NCI-H2227 (cell line): ENCODE results near the gene TUBB4A.
A peak's percentile ranks its signal among the peaks of the same experiment; 100 is the strongest.

ENCODE experiments used
- DNase-seq: peaks from one replicate; lab custom pipeline; 2025; ENCODE audit not compliant: unreplicated experiment; lab: John Stamatoyannopoulos, UW

Gene TUBB4A

DNA sequence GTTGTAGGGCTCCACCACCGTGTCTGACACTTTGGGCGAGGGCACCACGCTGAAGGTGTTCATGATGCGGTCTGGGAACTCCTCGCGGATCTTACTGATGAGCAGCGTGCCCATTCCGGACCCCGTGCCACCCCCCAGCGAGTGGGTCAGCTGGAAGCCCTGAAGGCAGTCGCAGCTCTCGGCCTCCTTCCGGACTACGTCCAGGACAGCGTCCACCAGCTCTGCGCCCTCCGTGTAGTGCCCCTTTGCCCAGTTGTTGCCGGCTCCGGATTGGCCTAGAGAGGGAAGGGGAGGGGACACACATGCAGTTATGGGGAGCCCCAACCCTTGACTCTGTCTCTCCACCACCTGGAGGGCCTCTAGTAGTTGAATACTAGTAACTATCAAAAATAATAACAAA, 6.2 kb downstream of the TUBB4A start:
- DNase-seq: no peak

DNA sequence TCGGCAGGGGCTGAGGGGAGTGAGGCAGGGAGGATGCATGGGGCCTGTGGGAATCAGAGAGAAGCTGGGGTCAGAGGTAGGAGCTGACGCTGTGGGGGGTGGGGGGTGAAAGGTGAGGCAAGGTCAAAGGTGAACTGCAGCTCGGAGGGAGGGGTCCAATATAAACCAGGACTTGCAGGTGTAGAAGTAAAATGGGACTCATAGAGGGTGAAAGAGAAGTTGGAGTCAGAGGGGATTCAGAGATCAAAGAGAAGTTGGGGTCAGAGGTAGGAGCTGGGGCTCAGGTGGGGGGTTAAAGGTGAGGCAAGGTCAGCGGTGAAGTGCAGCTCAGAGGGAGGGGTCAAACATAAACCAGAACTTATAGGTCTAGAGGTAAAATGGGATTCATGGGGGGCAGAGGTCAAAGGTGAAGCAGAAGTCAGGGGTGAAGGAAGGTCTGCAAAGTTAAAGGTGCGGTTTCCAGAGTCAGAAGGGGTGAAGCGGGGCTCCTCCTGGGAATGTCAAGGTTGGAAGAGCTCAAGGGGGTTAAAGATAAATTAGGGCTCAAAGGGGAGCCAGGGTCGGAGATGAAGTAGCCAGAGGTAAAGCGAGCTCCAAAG, 7.6 kb downstream of the TUBB4A start:
- DNase-seq: no peak

GRCh38 chr19:6491802-6492592, 10.1 kb downstream of the TUBB4A start:
- DNase-seq: no peak

DNA sequence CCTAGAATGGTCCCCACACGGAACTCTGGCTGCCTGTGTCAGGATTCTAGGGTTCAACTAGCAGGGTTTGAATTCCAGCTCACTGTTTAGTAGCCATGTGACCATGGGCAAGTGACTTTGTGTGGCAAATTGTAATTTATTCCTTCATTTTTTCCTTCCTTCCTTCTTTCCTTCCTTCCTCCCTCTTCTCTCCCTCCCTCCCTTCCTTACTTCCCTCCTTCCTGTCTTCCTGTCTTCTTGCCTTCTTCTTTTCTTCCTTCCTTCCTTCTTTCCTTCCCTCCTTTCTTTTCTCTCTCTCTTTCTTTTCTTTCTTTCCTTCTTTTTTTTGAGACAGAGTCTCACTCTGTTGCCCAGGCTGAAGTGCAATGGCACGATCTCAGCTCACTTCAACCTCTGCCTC, 12.0 kb downstream of the TUBB4A start:
- DNase-seq: no peak

GRCh38 chr19:6489278-6490061, 12.6 kb downstream of the TUBB4A start:
- no peak for DNase-seq

DNA sequence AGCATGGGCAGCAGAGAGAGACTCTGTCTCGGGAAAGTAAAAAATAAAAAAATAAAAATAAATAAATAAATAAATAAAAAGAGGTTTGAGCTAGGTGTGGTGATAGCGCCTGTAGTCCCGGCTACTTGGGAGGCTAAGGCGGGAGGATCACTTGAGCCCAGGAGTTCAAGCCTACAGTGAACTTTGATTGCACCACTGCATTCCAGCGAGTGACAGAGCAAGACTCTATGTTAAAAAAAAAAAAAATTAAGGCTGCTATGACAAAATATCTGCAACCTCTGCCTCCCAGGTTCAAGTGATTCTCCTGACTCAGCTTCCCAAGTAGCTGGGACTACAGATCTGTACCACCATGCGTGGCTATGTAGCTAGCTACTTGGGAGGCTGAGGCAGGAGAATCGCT, 17.3 kb downstream of the TUBB4A start:
- DNase-seq: no peak

- no peak for DNase-seq
These were observed 17.9 kb downstream of the TUBB4A start for GRCh38 chr19:6484230-6484629.

DNA sequence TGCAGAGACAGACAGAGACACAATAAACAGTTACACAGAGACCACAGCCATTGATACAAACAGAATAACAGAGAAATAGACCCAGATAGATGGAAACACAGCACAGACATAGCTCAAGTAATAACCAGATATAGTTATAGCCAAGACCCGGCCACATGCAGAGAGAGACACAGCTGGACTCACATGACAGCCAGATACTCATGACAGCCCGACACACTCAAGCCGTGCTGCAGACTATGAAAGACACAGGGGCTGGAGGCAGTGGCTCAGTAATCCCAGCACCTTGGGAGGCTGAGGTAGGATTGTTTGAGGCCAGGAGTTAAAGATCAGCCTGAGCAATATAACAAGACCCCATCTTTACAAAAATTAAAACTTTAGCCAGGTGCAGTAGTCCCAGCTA, 18.9 kb downstream of the TUBB4A start:
- DNase-seq: no peak

- DNase-seq: no peak
These were observed 19.8 kb downstream of the TUBB4A start for GRCh38 chr19:6482343-6482686.

GRCh38 chr19:6481541-6482342, 20.4 kb downstream of the TUBB4A start, which contains the start of gene DENND1C:
Gene DENND1C, minus strand, starts transcription at chr19:6481787. Its CDS starts 92 bp downstream, at chr19:6481695.
- no peak for DNase-seq

- DNase-seq: no peak
These were observed 21.2 kb downstream of the TUBB4A start for GRCh38 chr19:6480848-6481415.

- DNase-seq: no peak
These were observed 22.2 kb downstream of the TUBB4A start for GRCh38 chr19:6479836-6480398.

DNA sequence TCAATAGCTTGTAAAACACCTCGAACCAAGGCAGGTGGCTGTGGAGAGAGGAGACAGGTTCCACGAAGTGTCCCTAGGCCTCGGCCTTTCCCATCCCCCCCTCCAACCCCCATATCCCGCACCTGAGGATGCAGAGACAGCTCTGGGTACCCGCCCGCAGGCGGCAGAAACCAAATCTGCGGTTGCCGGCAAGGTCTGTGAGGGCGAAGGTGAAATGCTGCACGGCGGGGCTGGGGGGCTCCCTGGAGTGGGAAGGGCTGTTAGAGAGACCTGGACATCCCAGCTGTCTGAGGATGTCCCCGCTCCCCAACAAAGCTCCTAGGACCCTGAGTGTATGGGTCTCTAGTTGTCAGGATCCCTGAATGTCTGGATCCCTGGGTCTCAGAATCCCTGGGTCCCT, 23.3 kb downstream of the TUBB4A start:
- no peak for DNase-seq

- DNase-seq: no peak
These were observed 25.1 kb downstream of the TUBB4A start for GRCh38 chr19:6476896-6477431.

DNA sequence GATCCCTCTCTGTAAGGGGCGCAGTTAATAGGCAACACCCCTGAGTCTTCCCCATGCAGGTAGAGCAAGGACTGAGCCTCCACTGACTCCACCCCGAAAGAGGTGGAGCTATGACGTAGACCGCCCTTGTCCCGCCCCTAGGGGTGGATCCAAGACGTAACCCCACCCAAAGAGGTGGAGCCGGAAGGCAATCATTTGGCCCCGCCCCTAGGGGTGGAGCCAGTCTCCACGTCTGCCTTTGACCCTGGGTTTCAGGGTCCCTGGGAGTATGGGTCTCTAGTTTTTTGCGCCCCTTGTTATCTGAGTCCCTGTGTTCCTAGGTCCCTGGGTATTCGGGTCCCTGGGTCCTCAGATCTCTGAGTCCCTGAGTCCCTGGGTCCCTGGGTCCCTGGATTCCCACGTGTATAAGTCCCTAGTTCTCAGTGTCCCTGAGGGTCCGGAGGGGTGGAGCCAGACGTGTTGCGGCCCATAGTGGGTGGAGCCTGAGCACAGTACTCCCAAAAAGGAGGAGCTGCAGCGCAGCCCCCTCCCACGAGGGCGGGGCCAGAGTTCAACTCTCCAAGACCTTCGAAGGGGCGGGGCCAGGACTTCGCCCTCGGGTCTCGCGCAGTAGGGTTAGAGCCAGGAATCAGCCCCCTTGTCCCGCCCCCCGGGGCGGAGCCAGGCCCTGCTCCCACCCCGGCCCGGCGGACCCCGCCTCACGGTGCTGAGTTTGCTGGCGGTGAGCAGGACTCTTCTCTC, 25.8 kb downstream of the TUBB4A start:
- peak; percentile 82 for DNase-seq

DNA sequence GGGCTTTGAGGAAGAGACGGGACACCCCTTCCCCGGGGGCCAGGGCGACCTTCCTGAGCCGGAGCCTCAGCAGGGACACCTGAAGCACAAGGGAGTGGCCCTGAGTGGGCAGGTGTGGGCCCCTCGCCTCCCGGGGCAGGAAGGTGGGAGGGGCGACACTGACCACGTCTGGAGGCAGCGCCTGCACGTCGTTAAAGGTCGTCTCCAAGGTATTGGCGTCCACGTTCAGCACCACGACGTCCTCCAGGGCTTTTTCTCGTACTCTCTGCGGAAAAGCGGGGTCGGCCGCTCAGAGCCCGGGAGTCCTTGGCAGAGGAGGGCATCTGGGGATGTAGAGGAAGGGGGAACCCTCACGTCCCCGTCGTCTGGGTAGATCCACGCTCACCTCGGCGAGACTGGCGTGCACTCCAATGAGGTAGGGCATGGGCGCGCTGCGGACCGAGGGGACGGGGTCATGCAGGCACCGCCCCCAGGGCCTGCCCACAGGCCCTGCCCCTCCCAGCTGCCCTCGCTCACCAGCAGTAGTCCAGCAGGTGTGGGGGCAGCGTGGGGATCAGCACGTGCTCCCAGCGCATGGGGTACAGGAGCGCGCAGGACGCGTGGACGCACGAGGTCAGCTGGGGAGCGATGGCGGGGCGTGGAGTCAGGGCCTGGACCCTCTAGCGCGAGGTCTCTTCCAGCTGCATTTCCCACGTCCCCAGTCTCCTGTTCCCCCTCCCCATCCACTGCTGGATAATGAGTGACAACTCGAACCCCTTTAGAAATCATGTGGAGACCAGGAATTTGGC, 26.6 kb downstream of the TUBB4A start:
- no peak for DNase-seq

DNA sequence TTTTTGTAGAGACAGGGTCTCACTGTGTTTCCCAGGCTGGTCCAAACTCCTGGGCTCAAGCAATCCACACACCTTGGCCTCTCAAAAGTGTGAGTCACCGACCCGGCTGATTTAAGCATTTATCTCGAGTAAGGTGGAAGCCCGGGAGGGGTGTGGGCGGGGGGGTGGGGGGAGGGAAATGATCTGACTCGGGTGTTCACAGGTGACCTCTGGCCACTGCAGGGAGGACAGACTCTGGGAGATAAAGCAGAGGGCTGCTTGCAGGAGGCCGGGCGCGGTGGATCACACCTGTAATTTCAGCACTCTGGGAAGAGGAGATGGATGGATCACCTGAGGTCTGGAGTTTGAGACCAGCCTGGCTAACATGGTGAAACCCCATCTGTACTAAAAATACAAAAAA, 28.5 kb downstream of the TUBB4A start:
- DNase-seq: no peak

DNA sequence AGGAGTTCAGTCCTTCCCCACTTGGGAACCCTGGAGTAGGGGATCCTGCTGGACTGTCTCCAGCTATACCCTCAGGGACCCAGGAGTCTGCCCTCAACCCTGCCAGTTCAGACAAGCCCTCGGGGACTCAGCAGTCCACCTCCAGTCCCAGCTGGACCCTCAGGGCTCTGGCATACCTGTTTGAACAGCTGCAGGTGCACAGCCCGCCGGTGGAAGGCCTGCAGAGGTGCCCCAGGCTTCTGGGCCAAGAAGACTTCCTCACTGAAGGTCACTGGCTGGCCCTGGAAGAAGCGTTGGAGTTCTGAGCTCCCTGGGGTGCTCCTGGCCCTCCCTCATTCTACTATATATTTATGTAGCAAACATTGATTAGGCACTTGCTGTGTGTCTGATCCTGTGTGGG, 29.4 kb downstream of the TUBB4A start:
- no peak for DNase-seq

DNA sequence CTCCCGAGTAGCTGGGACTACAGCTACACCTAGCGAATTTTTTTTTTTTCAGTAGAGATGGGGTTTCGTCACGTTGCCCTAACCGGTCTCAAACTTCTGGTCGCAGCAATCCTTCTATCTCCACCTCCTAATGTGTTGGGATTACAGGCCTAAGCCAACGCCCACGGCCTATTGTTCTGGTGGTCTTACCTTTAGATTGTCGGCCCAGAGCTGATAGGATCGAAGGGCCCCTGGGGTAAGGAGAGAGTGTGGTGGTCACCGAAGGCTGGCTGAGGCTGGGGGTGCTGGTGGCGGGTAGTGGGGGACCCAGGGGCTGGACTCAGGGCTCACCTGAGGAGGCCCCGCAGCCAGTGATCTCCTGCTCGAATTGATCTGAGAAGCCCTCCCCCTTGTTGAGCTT, 31.0 kb downstream of the TUBB4A start:
- no peak for DNase-seq
